Measurements from ENCODE around the gene CRMP1.

CRMP1 gene

GRCh38 chr4:5900844-5901243 is 8.0 kb upstream of the CRMP1 start:
- Mint-ChIP-seq H3K27me3 (peaks cover 33% of the 10 kb centered on the region), H3K27ac (no peak overlapping the region), H3K4me3 (no peak overlapping the region), H3K9me3 (peaks cover 5 to 11% of the 10 kb centered on the region in 2 donors), H3K4me1 (no peaks in the 10 kb centered on the region)
- ATAC-seq (no peak), DNase-seq (no peak)

GRCh38 chr4:5899881-5900280 is 7.0 kb upstream of the CRMP1 start:
- Mint-ChIP-seq H3K4me3 (no peak overlapping the region), H3K4me1 (no peaks in the 10 kb centered on the region), H3K27me3 (peaks cover 35% of the 10 kb centered on the region), H3K27ac (no peak overlapping the region), H3K9me3 (peaks cover 5 to 7% of the 10 kb centered on the region in 2 donors)
- no peak for DNase-seq
- no peak for ATAC-seq

GRCh38 chr4:5899396-5899795 is 6.5 kb upstream of the CRMP1 start:
- H3K27me3 Mint-ChIP-seq = peaks cover 35% of the 10 kb centered on the region
- ATAC-seq (no peak), DNase-seq (no peak)
- peaks cover 5 to 7% of the 10 kb centered on the region in 2 donors for H3K9me3 Mint-ChIP-seq
- H3K4me1 Mint-ChIP-seq = no peaks in the 10 kb centered on the region
- H3K4me3 Mint-ChIP-seq = no peak overlapping the region
- no peak overlapping the region for H3K27ac Mint-ChIP-seq

- no peak for ATAC-seq
- Mint-ChIP-seq H3K4me1 (no peaks in the 10 kb centered on the region), H3K4me3 (no peak overlapping the region), H3K27me3 (peaks cover 42% of the 10 kb centered on the region), H3K27ac (no peak overlapping the region), H3K9me3 (peaks cover 7 to 11% of the 10 kb centered on the region in 2 donors)
- DNase-seq = no peak
Observed at GRCh38 chr4:5897674-5898073, 4.8 kb upstream of the CRMP1 start.

GRCh38 chr4:5895287-5895686 is 2.4 kb upstream of the CRMP1 start:
- Mint-ChIP-seq H3K9me3 (peaks cover 11 to 18% of the 10 kb centered on the region in 2 donors), H3K4me1 (no peaks in the 10 kb centered on the region), H3K27me3 (peaks cover 61% of the 10 kb centered on the region), H3K4me3 (no peak overlapping the region), H3K27ac (no peak overlapping the region)
- ATAC-seq (no peak), DNase-seq (no peak)

GRCh38 chr4:5894266-5894665 is 1.4 kb upstream of the CRMP1 start:
- Mint-ChIP-seq H3K4me3 (no peak overlapping the region), H3K27me3 (peaks cover 71% of the 10 kb centered on the region), H3K27ac (no peak overlapping the region), H3K9me3 (peaks cover 11 to 18% of the 10 kb centered on the region in 2 donors), H3K4me1 (no peaks in the 10 kb centered on the region)
- DNase-seq = no peak
- no peak for ATAC-seq

GRCh38 chr4:5893591-5893990 is 705 bp upstream of the CRMP1 start:
- no peak for DNase-seq
- H3K27ac Mint-ChIP-seq = no peak overlapping the region
- H3K4me1 Mint-ChIP-seq = peaks cover 6% of the 10 kb centered on the region
- no peak for ATAC-seq
- H3K9me3 Mint-ChIP-seq = peaks cover 11 to 18% of the 10 kb centered on the region in 2 donors
- H3K4me3 Mint-ChIP-seq = no peak overlapping the region
- peaks cover 78% of the 10 kb centered on the region for H3K27me3 Mint-ChIP-seq

- no peak for DNase-seq
- Mint-ChIP-seq H3K4me3 (no peak overlapping the region), H3K27me3 (peaks cover 82% of the 10 kb centered on the region), H3K27ac (no peak overlapping the region), H3K9me3 (peaks cover 11 to 18% of the 10 kb centered on the region in 2 donors), H3K4me1 (peaks cover 7% of the 10 kb centered on the region)
- no peak for ATAC-seq
Observed at GRCh38 chr4:5892323-5893003, 423 bp downstream of the CRMP1 start.

- Mint-ChIP-seq H3K27ac (no peak overlapping the region), H3K4me3 (no peak overlapping the region), H3K27me3 (peaks cover 83% of the 10 kb centered on the region), H3K9me3 (peaks cover 7 to 12% of the 10 kb centered on the region in 2 donors), H3K4me1 (peaks cover 7% of the 10 kb centered on the region)
- DNase-seq (no peak), ATAC-seq (no peak)
Observed at GRCh38 chr4:5891563-5892322, 1.1 kb downstream of the CRMP1 start.

- Mint-ChIP-seq H3K27me3 (peaks cover 84% of the 10 kb centered on the region), H3K9me3 (peaks cover 7 to 11% of the 10 kb centered on the region in 2 donors), H3K4me1 (peaks cover 7% of the 10 kb centered on the region), H3K4me3 (no peak overlapping the region), H3K27ac (peak overlapping the region in 1 of 2 donors; percentile 94)
- ATAC-seq (no peak), DNase-seq (no peak)
Observed at GRCh38 chr4:5890063-5890727, 2.7 kb downstream of the CRMP1 start.

GRCh38 chr4:5889002-5889696 is 3.7 kb downstream of the CRMP1 start:
- H3K4me1 Mint-ChIP-seq = peaks cover 7% of the 10 kb centered on the region
- no peak for ATAC-seq
- H3K27ac Mint-ChIP-seq = no peak overlapping the region
- DNase-seq = no peak
- H3K9me3 Mint-ChIP-seq = peaks cover 7 to 11% of the 10 kb centered on the region in 2 donors
- H3K4me3 Mint-ChIP-seq = peak overlapping the region in 1 of 2 donors; percentile 10
- peaks cover 83% of the 10 kb centered on the region for H3K27me3 Mint-ChIP-seq

- Mint-ChIP-seq H3K27ac (no peak overlapping the region), H3K4me1 (peaks cover 7% of the 10 kb centered on the region), H3K27me3 (peaks cover 79% of the 10 kb centered on the region), H3K4me3 (peak overlapping the region in 1 of 2 donors; percentile 10), H3K9me3 (peaks cover 2 to 11% of the 10 kb centered on the region in 2 donors)
- DNase-seq (no peak), ATAC-seq (no peak)
Observed at GRCh38 chr4:5888222-5889001, 4.5 kb downstream of the CRMP1 start.

GRCh38 chr4:5887361-5888221 is 5.3 kb downstream of the CRMP1 start:
- Mint-ChIP-seq H3K9me3 (peaks cover 0 to 11% of the 10 kb centered on the region in 2 donors), H3K4me3 (no peak overlapping the region), H3K27ac (no peak overlapping the region), H3K4me1 (peaks cover 7% of the 10 kb centered on the region), H3K27me3 (peaks cover 75% of the 10 kb centered on the region)
- ATAC-seq (peak; percentile 32), DNase-seq (no peak)

GRCh38 chr4:5887011-5887360 is 5.9 kb downstream of the CRMP1 start:
- peak; percentile 6 for ATAC-seq
- no peak for DNase-seq
- Mint-ChIP-seq H3K9me3 (peaks cover 0 to 11% of the 10 kb centered on the region in 2 donors), H3K4me3 (no peak overlapping the region), H3K4me1 (peaks cover 7% of the 10 kb centered on the region), H3K27me3 (peaks cover 73% of the 10 kb centered on the region), H3K27ac (no peak overlapping the region)

All from stimulated activated naive CD8-positive, alpha-beta T cell treated with anti-CD3 and anti-CD28 coated beads, Interleukin-15, amount 100 ng/mL, for 72 hours (primary cell).